Measurements from ENCODE around the gene TOM1L2. TPM values are rescaled to one million over a fixed set of nuclear protein-coding genes. Genes with fewer than 3 reads are reported as not detected.

The TOM1L2 gene
- total RNA-seq, 1 donor from 2014 or later = 88.6 TPM

GRCh38 chr17:17839791-17840707, 132.2 kb downstream of the TOM1L2 start:
- intact Hi-C loops (cut with DNase I) = no loop called here
- no peak for DNase-seq (ENCODE audit: extremely low spot score in 2 of 2)
- Histone ChIP-seq H3K9me3 (no peaks in the 10 kb centered on the region), H3K4me1 (peaks cover 66% of the 10 kb centered on the region), H3K4me3 (peak overlapping the region; percentile 48 to 50), H3K36me3 (no peaks in the 10 kb centered on the region), H3K27ac (peak overlapping the region; percentile 97), H3K27me3 (no peaks in the 10 kb centered on the region)
- peak; percentile 82 to 95 for TF ChIP-seq POLR2AphosphoS5 (IDR thresholded peaks at IDR 0.05; ENCODE audit: insufficient read depth in 1 of 2, low read depth in 1 of 2)
- no peak for TF ChIP-seq CTCF (IDR thresholded peaks at IDR 0.05)
- peak in 1 of 2 donors; percentile 76 for TF ChIP-seq POLR2A (IDR thresholded peaks at IDR 0.05)

- H3K9me3 ChIP-seq = no peaks in the 10 kb centered on the region
- H3K4me1 ChIP-seq = peaks cover 81% of the 10 kb centered on the region
- intact Hi-C loops (cut with DNase I) = no loop called here
- H3K4me3 ChIP-seq = no peak overlapping the region
- no peaks in the 10 kb centered on the region for H3K36me3 ChIP-seq
- H3K27me3 ChIP-seq = no peaks in the 10 kb centered on the region
- no peak for TF ChIP-seq CTCF (IDR thresholded peaks at IDR 0.05)
- TF ChIP-seq POLR2A (IDR thresholded peaks at IDR 0.05) = no peak
- peak overlapping the region; percentile 97 for H3K27ac ChIP-seq
- DNase-seq (ENCODE audit: extremely low spot score in 2 of 2) = no peak
These were observed 133.9 kb downstream of the TOM1L2 start for GRCh38 chr17:17837966-17838962.

GRCh38 chr17:17837380-17837821, 134.8 kb downstream of the TOM1L2 start:
- intact Hi-C loops (cut with DNase I) = no loop called here
- peak in 1 of 2 donors; percentile 95 for DNase-seq (ENCODE audit: extremely low spot score in 2 of 2)
- H3K36me3 ChIP-seq = no peaks in the 10 kb centered on the region
- TF ChIP-seq POLR2AphosphoS5 (IDR thresholded peaks at IDR 0.05; ENCODE audit: insufficient read depth in 1 of 2, low read depth in 1 of 2) (peak in 1 of 2 donors; percentile 45), CTCF (IDR thresholded peaks at IDR 0.05) (no peak), POLR2A (IDR thresholded peaks at IDR 0.05) (no peak)
- no peaks in the 10 kb centered on the region for H3K27me3 ChIP-seq
- H3K27ac ChIP-seq = peak overlapping the region; percentile 97
- H3K4me3 ChIP-seq = peak overlapping the region; percentile 77 to 80
- no peaks in the 10 kb centered on the region for H3K9me3 ChIP-seq
- peaks cover 81% of the 10 kb centered on the region for H3K4me1 ChIP-seq

GRCh38 chr17:17836818-17837379, 135.3 kb downstream of the TOM1L2 start, which contains the start of gene SREBF1:
TSS of gene SREBF1 (minus strand) at chr17:17836986. CDS start at chr17:17836817, 169 bp downstream.
- intact Hi-C loops (cut with DNase I) = no loop called here
- Histone ChIP-seq H3K27ac (peak within 1 kb of the TSS; percentile 97), H3K36me3 (no peaks in the 10 kb centered on the region)

More at GRCh38 chr17:17836818-17837379, 135.3 kb downstream of the TOM1L2 start, which contains the start of gene SREBF1:
- DNase-seq (ENCODE audit: extremely low spot score in 2 of 2) = no peak
- H3K4me3 ChIP-seq = peak within 1 kb of the TSS; percentile 77 to 80
- no peaks in the 10 kb centered on the region for H3K27me3 ChIP-seq
- peaks cover 81% of the 10 kb centered on the region for H3K4me1 ChIP-seq
- TF ChIP-seq POLR2AphosphoS5 (IDR thresholded peaks at IDR 0.05; ENCODE audit: insufficient read depth in 1 of 2, low read depth in 1 of 2) (no peak), CTCF (IDR thresholded peaks at IDR 0.05) (no peak), POLR2A (IDR thresholded peaks at IDR 0.05) (peak in 1 of 2 donors; percentile 52)
- H3K9me3 ChIP-seq = no peaks in the 10 kb centered on the region
